GM21515 (cell line): ENCODE results near the gene CCDC192.
"Not testable (repeated sequence)": the region's sequence is repeated elsewhere in the genome, so short reads cannot be mapped to it uniquely, and the experiment has no call there.

ENCODE experiments used
- ATAC-seq: cut with Tn5 transposase; IDR thresholded peaks from one replicate; pipeline ENCODE4 v1.9.1; 2021; ENCODE audit not compliant: unreplicated experiment

The CCDC192 gene

GRCh38 chr5:127697894-127698600 lies 5.1 kb upstream of the CCDC192 start:
- no peak for ATAC-seq

GRCh38 chr5:127699416-127699815 lies 3.8 kb upstream of the CCDC192 start:
- no peak for ATAC-seq

- ATAC-seq, result no peak
Measured at GRCh38 chr5:127700237-127700766, 2.9 kb upstream of the CCDC192 start.

DNA sequence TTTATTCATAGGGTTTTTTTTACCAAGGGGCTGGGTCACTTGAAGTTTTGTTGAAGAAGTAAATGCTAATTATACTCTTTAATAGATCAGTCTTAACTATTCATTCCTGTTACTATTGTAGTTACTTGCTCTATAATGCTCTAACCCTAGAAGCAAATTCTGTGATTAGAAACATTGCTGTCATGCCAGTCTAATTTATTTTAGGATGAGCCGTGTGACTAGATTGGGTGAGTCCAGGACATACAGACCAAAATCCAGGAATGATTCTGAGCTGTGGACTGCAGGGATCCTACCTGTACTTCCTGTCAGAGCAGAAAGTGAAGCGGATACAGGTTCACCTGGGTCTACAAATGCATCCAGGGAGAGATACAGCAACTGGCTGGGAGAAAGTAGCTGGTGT lies 757 bp upstream of the CCDC192 start:
- ATAC-seq, result no peak

DNA sequence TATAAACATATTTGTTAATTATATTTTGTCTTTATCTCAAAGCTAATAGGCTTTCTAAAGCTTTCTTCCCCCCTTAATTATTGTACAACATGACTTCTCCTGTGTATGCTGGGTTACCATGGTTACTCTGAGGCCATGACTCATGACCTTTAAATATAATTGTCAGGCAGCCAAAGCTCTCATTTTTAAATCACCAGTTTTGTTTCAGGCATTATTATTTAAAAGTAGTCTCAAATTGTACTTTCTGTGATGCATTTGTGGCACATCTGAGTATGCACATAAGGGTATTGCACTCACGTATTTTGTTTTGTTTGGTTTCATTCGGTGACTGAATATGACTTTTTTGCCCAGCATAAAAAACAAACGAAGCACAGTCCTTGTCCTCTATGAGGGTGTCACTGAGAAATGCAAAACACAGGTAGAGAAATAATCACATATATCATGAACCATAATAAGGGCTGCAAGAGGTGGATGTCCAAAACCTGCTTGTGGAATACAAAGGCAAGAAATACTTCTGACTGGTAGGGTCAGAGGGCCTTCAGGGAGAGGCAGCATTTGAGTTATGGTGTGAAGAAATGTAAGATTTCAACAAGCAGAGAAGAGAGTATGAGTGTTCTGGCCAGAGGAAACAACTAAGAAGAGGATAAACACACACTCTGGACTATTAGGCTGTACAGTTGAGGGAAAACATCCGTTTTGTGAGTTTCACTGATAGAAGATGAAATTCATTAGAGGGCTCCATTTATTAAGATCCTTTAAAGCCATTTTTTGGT lies 2.1 kb downstream of the CCDC192 start:
- ATAC-seq, result no peak

GRCh38 chr5:127706691-127707090 lies 3.5 kb downstream of the CCDC192 start:
- ATAC-seq, result no peak

DNA sequence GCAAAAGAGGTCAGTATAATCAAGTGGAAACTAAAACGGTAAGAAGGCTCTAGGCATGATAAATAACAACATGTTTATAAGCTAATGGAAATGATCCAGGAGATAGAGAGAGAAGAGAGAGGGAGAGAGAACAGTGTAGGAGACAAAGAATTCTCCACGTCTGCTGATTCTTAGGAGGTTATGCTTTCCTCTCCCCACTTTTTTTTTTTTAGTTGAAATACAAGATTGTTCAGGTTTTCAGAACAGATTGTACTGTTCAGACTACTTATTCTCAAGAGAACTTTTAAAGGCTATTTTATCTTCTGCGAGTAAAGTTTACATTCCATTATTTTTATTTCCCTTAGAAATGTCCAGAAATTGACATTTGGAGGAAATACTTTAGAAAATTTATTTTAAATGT lies 4.0 kb downstream of the CCDC192 start:
- no peak for ATAC-seq

DNA sequence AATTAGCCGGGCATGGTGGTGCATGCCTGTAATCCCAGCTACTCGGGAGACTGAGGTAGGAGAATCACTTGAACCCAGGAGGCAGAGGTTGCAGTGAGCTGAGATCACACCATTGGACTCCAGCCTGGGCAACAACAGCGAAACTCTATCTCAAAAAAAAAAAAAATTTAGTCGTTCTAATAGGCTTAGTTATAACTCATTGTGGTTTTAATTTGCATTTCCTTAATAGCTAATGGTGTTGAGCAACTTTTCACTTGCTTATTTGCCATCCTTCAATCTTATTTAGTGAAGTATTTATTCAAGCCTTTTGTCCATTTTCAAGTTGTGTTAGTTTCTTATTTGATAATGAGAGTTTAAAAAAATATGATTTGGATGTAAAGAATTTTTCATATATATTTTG lies 9.9 kb downstream of the CCDC192 start:
- ATAC-seq, result not testable (repeated sequence)

DNA sequence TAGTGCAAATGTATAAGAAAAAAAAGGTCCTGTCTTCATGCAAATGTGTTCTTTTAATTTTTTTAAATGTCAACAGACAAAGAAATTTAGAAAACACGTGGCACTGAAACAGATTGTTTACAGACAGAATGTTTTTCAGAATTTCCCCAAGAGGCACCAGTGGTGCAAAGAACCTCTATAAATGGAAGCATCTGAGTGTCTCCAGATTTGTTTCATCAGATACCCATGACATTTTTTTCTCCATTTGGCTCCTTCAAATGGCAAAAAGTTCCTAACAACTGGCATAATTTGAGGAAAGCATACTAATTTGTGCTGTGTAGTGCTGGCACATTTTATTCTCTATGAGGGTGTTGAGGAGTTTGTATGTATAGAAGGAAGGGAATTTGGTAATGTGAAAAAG lies 15.0 kb downstream of the CCDC192 start:
- ATAC-seq, result no peak

GRCh38 chr5:127723571-127723970 lies 20.4 kb downstream of the CCDC192 start:
- no peak for ATAC-seq

GRCh38 chr5:127725673-127726072 lies 22.5 kb downstream of the CCDC192 start:
- no peak for ATAC-seq

- no peak for ATAC-seq
Measured at GRCh38 chr5:127732963-127733362, 29.8 kb downstream of the CCDC192 start.

- not testable (repeated sequence) for ATAC-seq
Measured at GRCh38 chr5:127739348-127739747, 36.2 kb downstream of the CCDC192 start.

GRCh38 chr5:127739807-127740384 lies 36.7 kb downstream of the CCDC192 start:
- ATAC-seq, result no peak

DNA sequence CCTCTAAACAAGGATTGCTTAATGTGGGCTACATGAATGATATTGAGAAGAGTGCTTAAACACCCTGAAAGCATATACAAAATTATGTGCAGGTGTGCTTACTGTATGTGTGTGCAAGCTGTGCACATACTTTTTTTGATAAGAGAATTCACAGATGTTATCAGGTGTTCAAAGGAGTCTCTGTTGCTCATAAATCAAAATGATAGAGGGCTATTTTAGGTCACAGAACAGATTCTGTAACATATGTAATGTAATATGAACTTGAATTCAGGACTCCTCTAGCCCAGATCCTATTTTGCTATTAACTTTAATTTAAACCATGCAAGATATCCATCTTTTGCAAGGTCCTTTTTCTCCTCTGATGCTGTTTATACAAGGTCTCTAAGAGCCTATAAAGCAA lies 38.2 kb downstream of the CCDC192 start:
- ATAC-seq, result no peak

DNA sequence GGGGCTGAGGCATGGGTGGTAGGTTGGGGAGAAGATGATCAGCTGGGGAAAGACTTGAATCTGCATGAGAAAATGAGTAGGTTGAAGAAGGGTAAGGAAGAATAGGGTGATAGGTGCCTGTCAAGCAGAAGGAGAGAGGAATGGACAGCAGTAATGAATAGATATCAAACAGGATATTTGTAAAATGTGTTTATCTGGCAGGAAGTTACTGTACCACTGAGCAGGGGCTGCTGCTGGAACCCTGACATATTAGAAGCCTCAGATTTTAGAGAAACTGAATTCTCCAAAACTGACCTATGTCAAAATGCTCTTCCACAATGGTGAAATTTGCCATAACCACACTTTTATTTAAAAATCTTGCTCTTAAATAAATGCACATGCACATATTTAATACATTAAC lies 41.0 kb downstream of the CCDC192 start:
- no peak for ATAC-seq

- no peak for ATAC-seq
Measured at GRCh38 chr5:127746756-127747155, 43.6 kb downstream of the CCDC192 start.

- not testable (repeated sequence) for ATAC-seq
Measured at GRCh38 chr5:127752503-127753265, 49.5 kb downstream of the CCDC192 start.

DNA sequence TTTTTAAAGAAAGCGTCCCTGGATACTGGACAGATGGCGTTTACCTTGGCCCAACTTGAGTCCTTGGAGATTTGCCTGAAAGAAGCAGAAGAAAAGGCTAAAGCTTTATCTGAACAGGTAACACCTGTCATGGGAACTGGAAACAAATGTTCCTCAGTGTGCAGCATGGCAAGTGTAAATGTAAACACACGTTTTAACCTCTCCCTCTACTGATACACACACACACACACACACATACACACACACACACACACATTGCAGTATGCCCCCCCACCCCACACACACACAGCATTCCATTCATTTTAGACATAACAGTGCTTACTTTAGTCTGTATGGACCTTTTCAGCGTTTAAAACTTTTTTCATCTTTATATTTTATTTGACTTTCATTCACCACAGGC lies 51.1 kb downstream of the CCDC192 start:
- no peak for ATAC-seq

- no peak for ATAC-seq
Measured at GRCh38 chr5:127754706-127755105, 51.5 kb downstream of the CCDC192 start.

DNA sequence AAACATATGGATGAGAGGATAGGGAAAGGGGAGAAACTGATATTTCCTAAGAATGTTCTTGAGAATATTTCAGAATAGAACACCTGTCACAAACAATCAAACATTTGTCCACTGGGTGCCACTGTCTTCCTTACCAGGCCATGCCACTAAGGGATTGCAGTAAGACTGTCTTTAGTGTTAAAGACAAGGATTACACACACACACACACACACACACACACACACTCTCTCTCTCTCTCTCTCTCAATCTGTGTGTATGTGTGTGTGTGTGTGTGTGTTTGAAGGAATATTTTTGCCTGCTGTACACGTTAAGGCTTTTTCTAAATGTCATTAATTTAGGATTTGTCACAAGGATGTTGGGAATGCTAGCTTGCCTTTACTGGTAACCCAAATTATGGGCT lies 54.4 kb downstream of the CCDC192 start:
- no peak for ATAC-seq
